Measurements from ENCODE around the gene CHCHD4.
"Not testable (repeated sequence)": the region's sequence is repeated elsewhere in the genome, so short reads cannot be mapped to it uniquely, and the experiment has no call there.

The CHCHD4 gene

DNA sequence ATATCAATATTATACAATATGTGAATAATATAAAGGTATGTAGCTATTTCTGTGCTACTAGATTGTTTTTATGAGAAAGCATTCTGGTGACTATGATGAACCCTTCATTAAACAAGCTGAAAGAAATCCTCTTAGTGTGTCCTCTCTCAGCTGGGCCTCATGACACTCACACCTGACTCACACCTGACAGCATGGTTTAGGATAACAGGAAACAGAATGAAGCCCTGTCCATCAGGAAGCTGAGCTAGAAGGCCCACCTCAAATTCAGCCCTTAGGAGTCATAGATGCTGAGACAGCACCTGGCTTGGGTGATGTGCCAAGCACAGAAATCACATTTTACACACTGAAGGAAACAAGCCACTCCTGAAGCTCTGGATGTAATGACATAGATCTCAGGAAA is 30.8 kb downstream of the CHCHD4 start:
- no peak overlapping the region for H2AFZ ChIP-seq (ENCODE audit: low read depth, low read length, severe bottlenecking)
- H3K36me3 ChIP-seq (ENCODE audit: low read length) = no peaks in the 10 kb centered on the region
- H3K4me2 ChIP-seq (ENCODE audit: low read depth, low read length, poor library complexity, severe bottlenecking) = no peak overlapping the region
- no peaks in the 10 kb centered on the region for H3K79me2 ChIP-seq (ENCODE audit: insufficient read depth, low read length)
- no peak overlapping the region for H3K4me3 ChIP-seq (ENCODE audit: insufficient read depth, low read length, poor library complexity, severe bottlenecking)
- no peak overlapping the region for H3K9ac ChIP-seq (ENCODE audit: low read length)
- no peaks in the 10 kb centered on the region for H3K9me2 ChIP-seq (replicated peaks; ENCODE audit: insufficient read depth, low read length)
- 0 out of 2 replicates have a peak, but pooled peaks cover 4% of the 10 kb centered on the region for H3K27me3 ChIP-seq (ENCODE audit: low read length)
- H4K20me1 ChIP-seq (ENCODE audit: low read depth, low read length) = no peaks in the 10 kb centered on the region
- no peaks in the 10 kb centered on the region for H3K9me3 ChIP-seq (ENCODE audit: insufficient read depth, low read length)
- no peaks in the 10 kb centered on the region for H3F3A ChIP-seq (ENCODE audit: insufficient read depth)
- H3K27ac ChIP-seq (ENCODE audit: low read depth, low read length) = no peak overlapping the region
- TF ChIP-seq, protein P1, sequence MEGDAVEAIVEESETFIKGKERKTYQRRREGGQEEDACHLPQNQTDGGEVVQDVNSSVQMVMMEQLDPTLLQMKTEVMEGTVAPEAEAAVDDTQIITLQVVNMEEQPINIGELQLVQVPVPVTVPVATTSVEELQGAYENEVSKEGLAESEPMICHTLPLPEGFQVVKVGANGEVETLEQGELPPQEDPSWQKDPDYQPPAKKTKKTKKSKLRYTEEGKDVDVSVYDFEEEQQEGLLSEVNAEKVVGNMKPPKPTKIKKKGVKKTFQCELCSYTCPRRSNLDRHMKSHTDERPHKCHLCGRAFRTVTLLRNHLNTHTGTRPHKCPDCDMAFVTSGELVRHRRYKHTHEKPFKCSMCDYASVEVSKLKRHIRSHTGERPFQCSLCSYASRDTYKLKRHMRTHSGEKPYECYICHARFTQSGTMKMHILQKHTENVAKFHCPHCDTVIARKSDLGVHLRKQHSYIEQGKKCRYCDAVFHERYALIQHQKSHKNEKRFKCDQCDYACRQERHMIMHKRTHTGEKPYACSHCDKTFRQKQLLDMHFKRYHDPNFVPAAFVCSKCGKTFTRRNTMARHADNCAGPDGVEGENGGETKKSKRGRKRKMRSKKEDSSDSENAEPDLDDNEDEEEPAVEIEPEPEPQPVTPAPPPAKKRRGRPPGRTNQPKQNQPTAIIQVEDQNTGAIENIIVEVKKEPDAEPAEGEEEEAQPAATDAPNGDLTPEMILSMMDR (IDR thresholded peaks at IDR 0.05; ENCODE audit: insufficient read depth, low read length, poor library complexity, severe bottlenecking) = no peak
- no peak for TF ChIP-seq EZH2phosphoT487 (conservative IDR thresholded peaks at IDR 0.05; ENCODE audit: low read length)

DNA sequence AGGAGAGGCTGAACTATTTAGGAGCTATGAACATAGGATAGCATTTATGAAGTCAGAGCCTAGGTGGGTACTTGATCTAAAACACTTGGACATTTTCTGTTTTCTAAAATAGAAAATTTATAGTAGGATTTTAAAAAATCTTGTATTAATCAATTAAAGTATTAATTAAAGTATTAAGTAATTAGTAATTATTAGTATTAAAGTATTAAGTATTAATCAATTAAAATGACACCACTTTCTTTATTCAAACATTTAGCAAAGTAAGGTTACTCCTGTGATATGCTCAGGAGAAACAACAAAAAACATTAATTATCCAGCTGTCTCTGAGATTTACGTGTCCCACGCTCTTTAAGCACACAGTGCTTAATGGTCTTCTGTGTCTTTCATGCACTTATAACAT is 32.2 kb downstream of the CHCHD4 start:
- Histone ChIP-seq H4K20me1 (ENCODE audit: low read depth, low read length) (no peaks in the 10 kb centered on the region), H3K9me3 (ENCODE audit: insufficient read depth, low read length) (no peaks in the 10 kb centered on the region), H3K4me2 (ENCODE audit: low read depth, low read length, poor library complexity, severe bottlenecking) (no peak overlapping the region), H3K36me3 (ENCODE audit: low read length) (no peaks in the 10 kb centered on the region), H3K27me3 (ENCODE audit: low read length) (0 out of 2 replicates have a peak, but pooled peaks cover 4% of the 10 kb centered on the region), H3K9me2 (replicated peaks; ENCODE audit: insufficient read depth, low read length) (no peaks in the 10 kb centered on the region), H3K9ac (ENCODE audit: low read length) (no peak overlapping the region), H3K79me2 (ENCODE audit: insufficient read depth, low read length) (no peaks in the 10 kb centered on the region), H3F3A (ENCODE audit: insufficient read depth) (no peaks in the 10 kb centered on the region), H3K27ac (ENCODE audit: low read depth, low read length) (no peak overlapping the region), H3K4me3 (ENCODE audit: insufficient read depth, low read length, poor library complexity, severe bottlenecking) (no peak overlapping the region), H2AFZ (ENCODE audit: low read depth, low read length, severe bottlenecking) (no peak overlapping the region)
- TF ChIP-seq, protein P1 (IDR thresholded peaks at IDR 0.05; ENCODE audit: insufficient read depth, low read length, poor library complexity, severe bottlenecking) = no peak
- TF ChIP-seq EZH2phosphoT487 (conservative IDR thresholded peaks at IDR 0.05; ENCODE audit: low read length) = no peak

DNA sequence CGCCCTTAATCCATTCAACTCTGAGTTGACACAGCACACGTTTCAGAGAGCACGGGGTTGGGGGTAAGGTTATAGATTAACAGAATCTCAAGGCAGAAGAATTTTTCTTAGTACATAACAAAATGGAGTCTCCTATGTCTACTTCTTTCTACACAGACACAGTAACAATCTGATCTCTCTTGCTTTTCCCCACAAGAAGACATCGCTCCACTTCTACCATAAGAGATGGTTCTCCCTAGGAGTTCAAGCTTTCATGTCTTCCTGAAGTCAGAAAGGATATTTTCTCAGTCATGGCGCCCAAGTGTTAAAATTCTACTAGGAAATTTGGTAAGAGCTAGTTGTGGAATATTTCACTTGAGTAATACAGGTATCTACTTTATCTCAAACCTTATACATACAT is 32.7 kb downstream of the CHCHD4 start:
- H3K9me2 ChIP-seq (replicated peaks; ENCODE audit: insufficient read depth, low read length); H3K27ac ChIP-seq (ENCODE audit: low read depth, low read length); H3K36me3 ChIP-seq (ENCODE audit: low read length); H3K27me3 ChIP-seq (ENCODE audit: low read length); H3K4me3 ChIP-seq (ENCODE audit: insufficient read depth, low read length, poor library complexity, severe bottlenecking); H3K9ac ChIP-seq (ENCODE audit: low read length); H3K9me3 ChIP-seq (ENCODE audit: insufficient read depth, low read length); H3K79me2 ChIP-seq (ENCODE audit: insufficient read depth, low read length); H3F3A ChIP-seq (ENCODE audit: insufficient read depth); H4K20me1 ChIP-seq (ENCODE audit: low read depth, low read length); H3K4me2 ChIP-seq (ENCODE audit: low read depth, low read length, poor library complexity, severe bottlenecking); H2AFZ ChIP-seq (ENCODE audit: low read depth, low read length, severe bottlenecking): not testable (repeated sequence)

DNA sequence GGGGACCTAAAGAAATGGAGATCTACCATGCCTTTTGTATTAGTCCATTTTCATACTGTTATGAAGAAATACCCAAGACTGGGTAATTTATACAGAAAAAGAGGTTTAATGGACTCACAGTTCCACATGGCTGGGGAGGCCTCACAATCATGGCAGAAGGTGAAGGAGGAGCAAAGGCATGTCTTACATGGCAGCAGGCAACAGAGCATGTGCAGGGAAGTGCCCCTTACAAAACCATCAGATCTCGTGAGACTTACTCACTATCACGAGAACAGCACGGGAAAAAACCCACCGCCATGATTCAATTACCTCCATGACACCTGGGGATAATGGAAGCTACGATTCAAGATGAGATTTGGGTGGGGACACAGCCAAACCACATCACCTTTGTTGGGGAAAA is 37.2 kb downstream of the CHCHD4 start:
- H3K79me2 ChIP-seq (ENCODE audit: insufficient read depth, low read length); H3K9me3 ChIP-seq (ENCODE audit: insufficient read depth, low read length); H3F3A ChIP-seq (ENCODE audit: insufficient read depth); H3K27me3 ChIP-seq (ENCODE audit: low read length); H3K36me3 ChIP-seq (ENCODE audit: low read length); H3K9me2 ChIP-seq (replicated peaks; ENCODE audit: insufficient read depth, low read length); H3K4me2 ChIP-seq (ENCODE audit: low read depth, low read length, poor library complexity, severe bottlenecking); H3K27ac ChIP-seq (ENCODE audit: low read depth, low read length); H3K9ac ChIP-seq (ENCODE audit: low read length); H4K20me1 ChIP-seq (ENCODE audit: low read depth, low read length); H3K4me3 ChIP-seq (ENCODE audit: insufficient read depth, low read length, poor library complexity, severe bottlenecking); H2AFZ ChIP-seq (ENCODE audit: low read depth, low read length, severe bottlenecking): not testable (repeated sequence)
